GM18498 (cell line): ENCODE data around the gene NRF1.

ENCODE experiments used
- ATAC-seq: cut with Tn5 transposase; IDR thresholded peaks from one replicate; pipeline ENCODE4 v1.9.1; 2021; ENCODE audit warnings: mild to moderate bottlenecking, moderate library complexity; ENCODE audit not compliant: unreplicated experiment

The NRF1 gene

DNA sequence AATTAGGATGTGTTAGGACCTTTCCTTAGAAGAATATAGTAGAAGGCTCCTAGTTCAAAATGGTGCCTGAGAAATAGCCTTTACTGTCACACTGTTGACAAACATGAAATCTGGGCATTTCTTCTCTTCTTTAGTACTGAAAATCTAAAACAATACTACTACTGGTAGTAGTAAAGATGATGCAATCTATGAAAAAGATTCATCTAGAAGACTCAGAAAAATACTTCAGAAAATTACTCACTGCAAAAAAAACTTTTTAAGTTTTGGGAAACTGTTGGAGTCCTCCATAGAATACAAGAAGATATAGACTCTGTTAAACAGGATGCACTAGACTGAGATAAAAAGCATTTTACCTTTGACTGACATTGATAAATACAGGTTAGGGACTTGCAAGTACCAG, 67.1 kb downstream of the NRF1 start:
- ATAC-seq: no peak

DNA sequence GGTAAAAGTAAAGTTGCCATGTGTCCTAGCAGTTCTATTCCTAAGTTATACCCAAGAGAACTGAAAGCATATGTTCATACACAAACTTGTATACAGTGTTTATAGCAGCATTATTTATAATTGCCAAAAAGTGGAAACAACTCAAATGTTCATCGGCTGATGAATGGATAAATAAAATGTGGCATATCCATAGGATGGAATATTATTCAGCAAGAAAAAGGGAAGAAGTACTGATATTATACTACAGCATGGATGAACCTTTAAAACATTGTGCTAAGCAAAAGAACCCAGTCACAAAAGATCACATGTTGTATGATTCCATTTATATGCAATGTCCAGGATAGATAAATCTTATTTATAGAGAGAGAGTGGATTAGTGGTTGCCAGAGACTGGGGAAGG, 68.9 kb downstream of the NRF1 start:
- no peak for ATAC-seq

DNA sequence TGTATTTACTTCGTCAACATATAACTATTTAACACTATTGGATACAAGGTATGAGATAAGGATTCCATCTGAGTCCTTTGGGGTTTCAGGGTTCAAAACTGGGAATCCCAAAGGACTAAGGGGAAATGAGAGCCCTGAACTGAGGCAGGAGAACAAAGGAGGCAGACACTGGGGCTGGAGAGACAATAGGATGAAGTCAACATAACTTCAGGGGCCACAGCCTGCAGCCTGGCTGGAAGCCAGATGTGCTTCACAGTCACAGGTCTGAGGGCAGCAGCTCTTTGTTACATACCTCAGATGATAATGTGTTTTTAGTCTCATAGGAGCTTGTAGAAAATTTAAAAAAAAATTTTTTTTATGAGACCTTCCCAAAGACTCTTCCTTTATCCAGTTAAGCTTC, 73.3 kb downstream of the NRF1 start:
- no peak for ATAC-seq

DNA sequence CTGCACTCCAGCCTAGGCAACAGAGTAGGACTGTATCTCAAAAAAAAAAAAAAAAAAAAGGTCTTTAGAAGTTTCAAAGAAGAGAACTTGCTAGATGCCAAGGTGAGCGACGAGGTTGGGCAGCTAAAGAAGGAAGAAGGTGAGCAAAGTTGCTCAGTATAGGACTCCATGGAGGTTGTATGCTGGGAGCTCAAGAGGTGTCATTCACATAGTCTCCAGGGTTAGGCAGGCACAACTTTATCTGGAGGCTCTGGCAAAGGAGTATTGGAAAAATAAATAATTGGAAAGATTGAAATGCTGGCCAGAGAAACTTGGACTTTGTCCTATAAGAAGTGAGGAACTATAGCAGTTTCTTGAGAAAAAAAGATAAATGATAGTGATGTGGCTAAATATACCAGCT, 74.5 kb downstream of the NRF1 start:
- ATAC-seq: no peak

DNA sequence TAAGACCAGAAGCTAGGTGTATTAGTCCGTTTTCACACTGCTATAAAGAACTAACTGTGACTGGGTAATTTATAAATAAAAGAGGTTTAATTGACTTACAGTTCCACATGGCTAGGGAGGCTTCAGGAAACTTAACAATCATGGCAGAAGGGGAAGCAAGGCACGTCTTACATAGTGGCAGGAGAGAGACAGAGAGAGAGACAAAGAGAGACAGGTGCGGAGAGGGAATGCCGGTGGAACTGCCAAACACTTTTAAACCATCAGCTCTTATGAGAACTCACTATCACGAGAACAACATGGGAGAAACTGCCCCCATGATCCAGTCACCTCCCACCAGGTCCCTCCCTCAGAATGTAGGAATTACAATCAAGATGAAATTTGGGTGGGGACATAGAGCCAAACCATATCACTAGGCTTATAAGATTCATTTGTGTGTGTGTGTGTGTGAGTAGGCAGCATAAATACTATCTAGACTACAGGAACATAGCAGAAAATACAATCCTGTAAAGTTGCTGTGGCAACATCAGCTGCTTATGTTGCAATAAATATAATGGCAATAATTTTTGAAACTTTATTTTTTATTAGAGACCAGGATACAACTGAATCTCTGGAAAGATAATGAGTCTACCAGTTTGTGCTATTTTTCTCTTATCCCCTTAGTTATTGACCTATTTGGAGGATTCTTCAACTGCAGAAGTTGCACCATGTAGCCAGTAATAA, 77.1 kb downstream of the NRF1 start:
- no peak for ATAC-seq

DNA sequence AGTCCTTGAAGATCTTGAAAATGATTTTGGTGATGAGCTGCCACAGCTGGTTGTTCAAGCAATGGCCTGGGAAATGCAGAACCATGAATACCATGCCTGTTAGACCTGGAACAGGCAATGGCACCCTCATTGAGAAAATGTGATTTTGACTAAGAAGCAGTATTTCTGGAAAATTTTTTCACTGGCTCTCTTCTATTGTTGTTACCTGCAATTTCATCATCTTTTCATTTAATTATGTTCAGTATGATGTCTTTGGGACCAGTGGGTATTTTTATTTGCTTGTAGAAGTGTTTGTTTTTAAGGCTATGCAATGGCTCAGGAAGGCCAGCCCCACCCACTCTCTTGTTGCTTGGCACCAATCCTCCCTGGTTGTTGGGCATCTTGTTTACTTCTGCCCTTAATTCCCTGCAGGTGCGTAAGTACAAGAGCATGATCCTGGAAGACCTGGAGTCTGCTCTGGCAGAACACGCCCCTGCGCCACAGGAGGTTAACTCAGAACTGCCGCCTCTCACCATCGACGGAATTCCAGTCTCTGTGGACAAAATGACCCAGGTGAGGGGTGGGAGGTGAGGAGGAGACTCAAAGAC, 78.6 kb downstream of the NRF1 start:
- ATAC-seq: no peak

DNA sequence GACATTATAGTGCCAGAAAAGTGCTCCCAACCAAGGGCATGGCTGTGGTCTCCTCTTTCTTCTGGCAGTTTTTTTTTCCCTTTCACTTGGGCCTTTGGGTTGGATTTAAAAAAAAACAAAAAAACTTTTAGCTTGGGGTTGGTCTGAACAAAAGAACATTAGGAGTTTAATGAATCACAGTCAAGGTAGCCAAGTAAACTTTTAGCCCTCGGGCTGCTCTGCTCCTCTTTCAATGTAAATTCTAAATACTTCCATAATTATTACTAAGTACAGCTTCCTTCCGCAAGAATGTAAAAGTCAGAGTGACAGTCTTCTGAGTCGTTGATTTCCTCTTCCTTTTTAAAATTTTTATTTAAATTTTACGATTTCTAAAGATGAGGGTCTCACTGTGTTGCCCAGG, 79.2 kb downstream of the NRF1 start:
- ATAC-seq: no peak

DNA sequence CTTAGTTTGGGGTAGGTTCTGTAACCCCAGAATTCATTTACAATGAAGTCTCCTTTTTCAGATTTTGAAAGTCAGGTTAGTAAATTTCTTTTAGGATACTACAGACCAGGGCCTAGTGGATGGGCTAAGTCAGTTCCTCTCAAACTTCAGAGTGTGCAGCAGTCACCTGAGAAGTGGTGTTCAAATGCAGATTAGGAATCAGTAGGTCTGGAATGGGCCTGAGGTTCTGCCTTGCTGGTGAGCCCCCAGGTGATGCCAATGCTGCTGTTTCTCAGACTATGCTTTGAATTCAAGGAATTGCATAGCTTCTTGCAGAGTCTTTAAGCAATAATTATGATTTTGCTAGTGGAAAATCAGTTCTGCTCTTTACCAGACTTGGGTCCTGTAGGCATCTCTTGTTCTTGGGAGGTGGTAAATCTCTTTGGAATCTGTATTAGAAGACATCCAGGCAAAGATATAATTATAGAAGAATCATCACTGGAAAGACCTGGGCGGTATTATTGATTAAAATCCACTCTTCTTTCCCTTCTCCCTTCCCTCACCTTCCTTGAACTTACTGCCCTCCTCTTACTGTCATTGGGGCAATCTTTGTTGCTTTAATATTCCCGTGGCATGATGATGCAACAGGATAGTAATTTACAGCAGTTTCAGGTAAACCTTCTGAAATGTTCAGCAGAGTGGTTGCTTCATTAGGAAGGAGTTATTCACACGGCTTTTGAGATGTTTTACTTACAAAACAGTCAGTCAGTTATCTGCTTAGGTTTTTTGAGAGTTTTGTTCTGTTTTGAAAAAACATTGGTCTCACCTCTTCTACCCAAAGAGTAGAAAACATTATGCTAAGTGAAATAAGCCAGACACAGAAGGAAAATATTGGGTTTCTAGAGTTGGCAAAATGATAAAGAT, 87.2 kb downstream of the NRF1 start:
- no peak for ATAC-seq

DNA sequence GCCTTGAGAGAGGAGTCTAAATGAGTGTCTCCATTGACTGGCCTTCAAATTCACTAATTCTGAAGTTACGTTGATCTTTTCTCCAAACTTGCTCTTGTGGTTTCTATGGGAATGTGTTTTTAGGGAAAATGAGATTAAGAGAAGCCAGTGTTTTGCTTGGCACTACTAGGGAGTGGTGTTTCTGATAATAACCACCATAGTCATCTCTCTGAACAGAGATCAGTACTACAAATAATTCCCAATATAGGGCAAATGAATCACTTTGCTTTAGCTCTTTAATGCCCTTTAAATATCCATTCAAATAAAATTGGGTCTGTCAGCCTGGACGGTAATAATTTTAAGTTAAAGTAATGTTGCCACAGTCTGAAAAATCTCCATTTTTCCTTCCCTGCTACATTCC, 90.8 kb downstream of the NRF1 start:
- no peak for ATAC-seq

DNA sequence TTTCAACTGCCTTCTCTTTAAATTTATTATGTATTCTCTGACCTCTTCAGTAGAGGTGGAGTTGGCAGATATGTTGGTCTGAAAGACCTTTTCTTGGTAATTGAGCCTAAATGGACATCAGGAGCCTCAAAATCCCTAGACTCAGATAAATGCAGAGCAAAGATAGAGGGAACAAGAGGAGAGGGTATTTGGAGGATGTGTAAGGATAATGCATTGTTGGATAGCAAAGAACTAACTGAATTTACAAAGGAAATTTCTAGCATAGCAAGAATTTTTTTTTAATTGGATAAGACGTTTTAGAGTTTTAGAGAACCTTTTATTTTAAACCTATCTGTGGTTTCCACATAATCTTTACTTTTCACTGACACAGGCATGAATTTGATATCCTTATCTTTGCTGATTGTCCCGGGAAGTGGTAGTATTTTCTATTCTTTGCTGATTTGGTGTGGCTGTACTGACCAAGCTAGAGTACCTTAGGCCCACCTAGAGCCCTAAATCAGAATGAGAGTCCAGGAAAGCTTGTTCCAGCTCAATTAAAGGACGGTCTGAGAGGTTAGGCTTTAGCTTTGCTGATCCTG, 91.3 kb downstream of the NRF1 start:
- no peak for ATAC-seq

DNA sequence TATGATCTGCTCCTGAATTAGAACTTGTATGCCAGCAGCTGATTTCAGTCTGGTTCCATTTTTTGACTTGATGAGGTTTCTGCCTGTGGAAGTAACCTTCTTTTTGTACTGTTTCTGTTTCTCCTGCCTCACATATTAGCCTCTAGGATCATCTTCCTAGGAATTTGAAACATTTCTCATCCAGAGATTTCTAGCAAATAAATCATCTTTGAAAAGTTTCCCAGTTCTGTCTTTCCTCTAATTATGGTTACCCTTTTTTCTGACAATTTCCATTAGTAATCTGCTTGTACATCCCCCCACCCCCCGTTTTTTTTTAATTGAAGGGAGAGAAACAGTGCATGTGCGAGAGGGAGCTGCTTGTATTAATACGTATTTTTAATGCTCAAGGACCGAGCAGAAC, 92.2 kb downstream of the NRF1 start:
- no peak for ATAC-seq

DNA sequence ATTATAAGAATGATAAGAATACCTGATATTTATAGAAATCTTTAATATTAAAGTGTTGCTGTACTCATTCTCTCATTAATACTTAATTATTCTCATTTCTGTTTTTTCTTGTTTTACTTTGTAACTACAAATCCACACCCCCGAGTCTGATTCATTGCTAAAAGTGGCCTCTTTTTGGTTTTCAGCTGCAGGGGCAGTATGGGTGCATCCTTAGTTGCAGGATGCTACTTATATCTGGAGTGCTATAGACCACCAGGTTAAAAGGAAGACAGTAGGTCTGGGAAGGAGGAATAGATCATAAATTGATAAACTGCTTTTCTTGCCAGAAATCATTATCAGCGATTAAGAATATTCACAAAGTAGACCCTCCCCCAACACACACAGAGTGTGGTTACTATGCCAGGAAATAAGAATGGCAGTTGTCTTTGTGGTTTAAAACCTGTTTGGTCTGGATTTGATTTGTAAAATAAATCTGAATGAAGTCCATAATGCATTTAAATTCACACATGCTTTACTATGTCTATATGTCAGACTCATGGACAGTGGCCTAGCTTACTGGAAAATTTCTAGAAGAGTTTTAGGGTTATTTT, 96.5 kb downstream of the NRF1 start:
- no peak for ATAC-seq

DNA sequence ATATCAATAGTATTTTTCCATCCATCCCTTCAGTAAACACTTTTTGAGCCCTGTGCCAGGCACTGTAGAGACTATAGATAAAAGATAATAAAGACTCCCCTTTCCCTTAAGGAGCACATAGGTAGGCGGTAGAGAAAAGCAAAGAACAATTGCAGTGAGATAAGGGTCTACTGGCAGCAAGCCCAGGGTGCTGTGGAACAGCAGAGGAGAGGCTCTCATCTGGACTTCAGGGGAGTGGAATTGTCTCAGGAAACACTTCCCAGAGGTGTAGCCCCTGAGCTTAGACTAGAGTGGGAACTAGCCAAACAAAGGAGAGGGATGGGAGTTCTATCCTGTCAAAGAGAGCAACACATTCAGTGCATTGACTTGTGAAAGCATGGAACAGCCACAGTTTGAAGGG, 102.0 kb downstream of the NRF1 start:
- no peak for ATAC-seq

DNA sequence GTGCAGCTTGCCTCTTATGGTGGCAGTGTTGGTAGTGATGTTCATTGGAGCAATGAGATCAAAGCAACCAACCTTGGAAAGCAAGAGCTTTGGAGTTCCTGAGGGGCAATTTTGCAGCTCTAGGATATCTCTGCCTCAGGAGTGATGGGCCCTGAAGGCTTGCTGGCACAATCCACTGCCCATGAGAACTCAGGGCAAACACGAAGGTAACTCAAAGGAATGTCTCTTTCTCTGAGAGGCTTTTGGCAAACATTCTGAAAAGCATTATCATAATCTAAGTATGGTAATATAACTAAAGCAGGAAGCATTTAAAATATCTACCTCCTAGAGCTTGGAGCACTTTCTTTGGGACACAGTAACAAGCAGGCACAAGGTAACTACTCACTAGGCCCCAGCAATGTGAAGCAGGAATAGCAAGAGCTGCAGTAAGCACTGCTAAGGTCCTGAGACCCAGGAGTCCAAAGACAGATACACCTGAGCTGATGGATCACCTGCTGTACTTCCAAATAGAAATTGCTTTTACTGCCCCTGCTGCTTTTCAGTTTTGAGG, 103.1 kb downstream of the NRF1 start:
- ATAC-seq: no peak

DNA sequence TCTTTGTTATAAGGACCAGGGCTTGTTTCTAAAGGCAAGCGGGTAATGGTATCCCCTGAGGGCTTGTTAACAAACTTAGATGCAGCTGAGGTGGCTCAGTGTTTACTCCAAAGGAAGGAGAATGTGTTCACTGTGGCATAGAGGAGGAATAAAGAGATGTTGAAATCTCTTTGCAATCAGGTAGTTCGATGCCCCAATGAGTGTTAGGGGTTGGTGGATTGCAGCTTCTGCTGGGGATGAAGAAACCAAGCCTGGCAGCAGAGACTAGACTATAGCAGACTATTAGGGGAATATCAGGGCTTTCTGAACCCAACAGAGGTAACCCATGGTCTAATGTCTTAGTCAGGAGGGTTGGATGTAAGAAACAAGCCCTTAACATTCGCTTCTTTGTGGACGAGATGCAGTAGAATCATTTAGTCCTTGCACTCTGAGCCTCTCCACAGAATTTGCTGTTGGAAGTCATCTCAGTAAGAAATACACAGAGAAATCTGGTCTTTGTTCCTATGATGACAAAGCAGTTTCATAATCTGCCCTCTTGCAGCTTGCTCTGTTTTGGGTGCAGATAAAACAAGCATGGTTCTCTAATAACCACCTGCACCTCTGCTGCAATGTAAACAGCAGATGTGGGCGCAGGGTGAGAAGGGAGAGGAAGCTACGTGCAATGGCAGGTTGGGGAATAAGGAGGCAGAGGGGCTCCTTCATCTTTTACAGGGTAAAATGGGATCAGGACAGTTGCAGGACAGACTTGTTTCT, 108.6 kb downstream of the NRF1 start:
- no peak for ATAC-seq

DNA sequence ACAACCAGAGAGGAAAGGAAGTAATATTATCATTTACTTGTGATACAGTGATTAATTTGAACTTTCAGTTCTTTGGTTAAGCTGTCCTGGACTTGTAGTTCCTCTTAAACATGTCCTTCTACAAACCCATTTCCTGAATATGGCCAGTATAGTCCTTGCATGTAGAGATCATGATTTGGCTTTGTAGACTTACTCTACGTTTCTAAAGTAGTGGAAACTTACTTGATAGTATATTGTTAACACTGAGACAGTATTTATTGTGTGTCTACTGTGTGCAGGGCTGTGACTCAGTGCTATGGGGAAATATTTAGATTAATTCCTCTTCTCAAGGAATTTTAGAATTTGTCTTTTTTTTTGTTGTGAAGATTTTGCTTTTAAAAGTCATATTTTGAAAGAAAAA, 109.5 kb downstream of the NRF1 start:
- no peak for ATAC-seq

DNA sequence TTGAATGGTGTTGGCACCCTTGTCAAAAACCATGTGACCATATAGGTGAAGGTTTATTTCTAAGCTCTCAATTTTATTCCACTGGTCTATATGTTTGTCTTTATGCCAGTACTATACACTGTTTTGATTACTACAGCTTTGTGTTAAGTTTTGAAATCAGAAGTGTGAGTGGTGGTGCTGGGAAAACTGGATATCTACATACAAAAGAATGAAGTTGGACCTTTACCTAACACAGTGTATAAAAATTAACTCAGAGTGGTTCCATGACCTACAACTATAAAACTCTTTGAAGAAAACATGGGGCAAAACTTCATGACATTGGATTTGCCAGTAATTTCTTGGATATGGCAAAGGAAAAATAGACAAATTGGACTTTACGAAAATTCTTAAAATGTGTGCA, 112.2 kb downstream of the NRF1 start:
- no peak for ATAC-seq

DNA sequence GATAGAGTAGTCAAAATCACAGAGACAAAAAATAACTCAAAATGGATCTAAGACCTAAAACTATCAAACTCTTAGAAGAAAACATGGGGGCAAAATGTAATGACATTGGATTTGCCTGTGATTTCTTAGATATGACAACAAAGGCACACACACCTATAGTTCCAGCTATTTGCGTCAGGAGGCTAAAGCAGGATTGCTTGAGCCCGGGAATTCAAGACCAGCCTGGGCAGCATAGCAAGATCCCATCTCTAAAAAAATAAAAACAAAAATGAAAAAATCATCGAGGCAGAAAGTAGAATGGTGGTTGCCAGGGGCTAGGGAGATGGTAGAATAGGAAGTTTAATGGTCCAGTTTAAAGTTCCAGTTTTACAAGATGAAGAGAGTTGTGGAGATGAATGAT, 113.3 kb downstream of the NRF1 start:
- ATAC-seq: no peak

DNA sequence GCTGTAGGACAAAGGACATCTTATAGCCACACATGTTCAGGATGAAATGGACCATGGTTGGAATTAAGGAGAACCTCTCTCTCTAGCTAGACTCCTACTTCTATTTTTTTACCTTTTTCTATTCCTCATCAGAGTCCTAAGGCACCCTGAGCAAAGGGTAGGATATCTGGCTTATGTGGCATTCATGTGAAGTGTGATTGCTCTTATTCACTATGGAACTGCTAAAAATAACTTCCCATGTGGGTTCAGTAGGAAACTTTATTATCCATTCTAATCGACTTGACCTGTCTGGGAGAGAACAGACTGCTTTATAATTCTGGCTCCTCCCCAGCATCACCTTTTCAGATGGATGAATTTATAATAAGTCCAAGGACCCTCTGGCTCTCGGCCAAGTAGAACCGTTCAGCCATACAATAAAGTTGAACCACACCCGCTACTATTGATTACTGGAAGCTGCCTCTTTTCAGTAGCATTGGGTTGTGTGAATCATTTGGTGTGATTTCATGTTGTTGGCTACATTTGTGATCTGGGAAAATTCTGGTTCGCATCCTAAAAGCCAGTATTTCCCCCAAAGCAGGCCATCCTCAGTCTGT, 117.5 kb downstream of the NRF1 start:
- ATAC-seq: no peak

DNA sequence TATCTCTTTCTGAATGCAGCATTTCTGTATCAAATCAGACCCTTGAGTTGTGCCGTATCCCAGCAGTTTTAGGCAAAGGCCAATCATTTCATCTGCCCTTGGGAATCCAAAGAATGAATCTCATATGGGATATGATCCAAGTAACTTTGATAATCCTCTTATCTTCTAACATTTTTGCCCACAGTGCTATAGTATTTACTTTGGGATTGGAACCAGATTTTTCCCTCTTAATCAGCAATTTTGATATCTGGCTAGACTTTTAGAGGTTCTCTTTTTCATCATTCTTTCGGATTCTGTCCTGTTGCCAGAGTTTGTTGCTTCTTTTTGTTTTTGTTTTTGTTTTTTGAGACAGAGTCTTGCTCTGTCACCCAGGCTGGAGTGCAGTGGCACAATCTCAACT, 118.0 kb downstream of the NRF1 start:
- no peak for ATAC-seq
